Measurements from ENCODE around the gene N4BP2L2.

N4BP2L2 gene

GRCh38 chr13:32525766-32526165 is 12.8 kb downstream of the N4BP2L2 start:
- ChIA-PET CTCF (interaction anchor here (1.7 kb wide), 1 partner anchor 58 kb away, joined by 4 read pairs; no protein-coding TSS in a partner anchor), POLR2A (no interaction called here)
- no peak for TF ChIP-seq CTCF (IDR thresholded peaks at IDR 0.05; ENCODE audit: insufficient read depth, low read length, missing control alignments)
- H3K4me3 ChIP-seq (ENCODE audit: low read depth, low read length), result no peak overlapping the region
- DNase-seq (ENCODE audit: low read depth, low spot score), result no peak

- no peak for TF ChIP-seq CTCF (IDR thresholded peaks at IDR 0.05; ENCODE audit: insufficient read depth, low read length, missing control alignments)
- no peak overlapping the region for H3K4me3 ChIP-seq (ENCODE audit: low read depth, low read length)
- POLR2A ChIA-PET, result no interaction called here
- DNase-seq (ENCODE audit: low read depth, low spot score), result no peak
- CTCF ChIA-PET, result interaction anchor here (1.6 kb wide), 1 partner anchor 8 kb away, joined by 3 read pairs; no protein-coding TSS in a partner anchor
Observed at GRCh38 chr13:32515246-32515645, 23.3 kb downstream of the N4BP2L2 start.

- ChIA-PET POLR2A (no interaction called here), CTCF (no interaction called here)
- no peak for TF ChIP-seq CTCF (IDR thresholded peaks at IDR 0.05; ENCODE audit: insufficient read depth, low read length, missing control alignments)
Observed at GRCh38 chr13:32511482-32511881, 27.1 kb downstream of the N4BP2L2 start.

GRCh38 chr13:32504876-32505275 is 33.7 kb downstream of the N4BP2L2 start:
- no peak for DNase-seq (ENCODE audit: low read depth, low spot score)
- no peak for TF ChIP-seq CTCF (IDR thresholded peaks at IDR 0.05; ENCODE audit: insufficient read depth, low read length, missing control alignments)
- CTCF ChIA-PET, result no interaction called here
- POLR2A ChIA-PET, result interaction anchor here (0.5 kb wide), 1 partner anchor 8 kb away, joined by 3 read pairs; no protein-coding TSS in a partner anchor
- H3K4me3 ChIP-seq (ENCODE audit: low read depth, low read length), result no peak overlapping the region

More at GRCh38 chr13:32511482-32511881, 27.1 kb downstream of the N4BP2L2 start:
- DNase-seq (ENCODE audit: low read depth, low spot score), result no peak
- H3K4me3 ChIP-seq (ENCODE audit: low read depth, low read length), result no peak overlapping the region

- ChIA-PET CTCF (no interaction called here), POLR2A (interaction anchor here (0.5 kb wide), 1 partner anchor 9 kb away, joined by 3 read pairs; no protein-coding TSS in a partner anchor)
- DNase-seq (ENCODE audit: low read depth, low spot score), result no peak
- no peak overlapping the region for H3K4me3 ChIP-seq (ENCODE audit: low read depth, low read length)
- TF ChIP-seq CTCF (IDR thresholded peaks at IDR 0.05; ENCODE audit: insufficient read depth, low read length, missing control alignments), result no peak
Observed at GRCh38 chr13:32504263-32504662, 34.3 kb downstream of the N4BP2L2 start.

GRCh38 chr13:32503727-32504126 is 34.9 kb downstream of the N4BP2L2 start:
- TF ChIP-seq CTCF (IDR thresholded peaks at IDR 0.05; ENCODE audit: insufficient read depth, low read length, missing control alignments), result no peak
- CTCF ChIA-PET, result no interaction called here
- POLR2A ChIA-PET, result interaction anchor here (0.7 kb wide), 1 partner anchor 19 kb away, joined by 5 read pairs; no protein-coding TSS in a partner anchor

More at GRCh38 chr13:32503727-32504126, 34.9 kb downstream of the N4BP2L2 start:
- DNase-seq (ENCODE audit: low read depth, low spot score), result no peak
- H3K4me3 ChIP-seq (ENCODE audit: low read depth, low read length), result no peak overlapping the region

Data from AG04449 (cell line).